CD14-positive monocyte (primary cell): ENCODE results near the gene LIN7B. TPM values are rescaled to one million over a fixed set of nuclear protein-coding genes. Genes with fewer than 3 reads are reported as not detected.
"Not testable (repeated sequence)": the region's sequence is repeated elsewhere in the genome, so short reads cannot be mapped to it uniquely, and the experiment has no call there.

Source experiments
- DNase-seq, 3 donors: peaks; one replicate each; pipeline ENCODE4 v3.0.0-alpha.2; 2011 to 2022
- H2AFZ ChIP-seq: 2 replicates; pipeline ENCODE4 v1.6.0; 2012; ENCODE audit warnings: mild to moderate bottlenecking, low read depth, low read length, inconsistent platforms; ENCODE audit not compliant: insufficient read depth, poor library complexity, severe bottlenecking
- H3K27ac ChIP-seq, 2 donors: 1 replicate in 1 of 2; 2 replicates in 1 of 2; pipeline ENCODE4 v1.5.1; 2012 to 2013; ENCODE audit warnings: low read length in 2 of 2, control low read depth in 1 of 2, inconsistent platforms in 1 of 2, low read depth in 1 of 2, mild to moderate bottlenecking in 1 of 2
- H3K27me3 ChIP-seq, 2 donors: one replicate each; pipeline versions ENCODE4 v1.6.0 to v1.6.1; 2011 to 2013; ENCODE audit warnings: low read length in 2 of 2; ENCODE audit not compliant: control insufficient read depth in 2 of 2, insufficient read depth in 2 of 2
- H3K36me3 ChIP-seq, 2 donors: replicated peaks in 1 of 2; 1 replicate in 1 of 2; 2 replicates in 1 of 2; pipeline versions ENCODE4 v1.5.1 to v1.6.1; 2012 to 2013; ENCODE audit warnings: low read length in 2 of 2, control low read depth in 1 of 2, inconsistent platforms in 1 of 2, mild to moderate bottlenecking in 1 of 2; ENCODE audit not compliant: insufficient read depth in 2 of 2, control insufficient read depth in 1 of 2
- H3K4me1 ChIP-seq, 2 donors: 1 replicate in 1 of 2; 2 replicates in 1 of 2; pipeline versions ENCODE4 v1.5.1 to v1.6.1; 2012 to 2013; ENCODE audit warnings: low read length in 2 of 2, control low read depth in 1 of 2, inconsistent platforms in 1 of 2, mild to moderate bottlenecking in 1 of 2, moderate library complexity in 1 of 2; ENCODE audit not compliant: insufficient read depth in 2 of 2, control insufficient read depth in 1 of 2
- H3K4me2 ChIP-seq: replicated peaks from 2 replicates; pipeline ENCODE3; 2012; ENCODE audit warnings: low read length, moderate library complexity, mild to moderate bottlenecking; ENCODE audit not compliant: poor library complexity, severe bottlenecking; ENCODE audit errors: extremely low read depth
- H3K4me3 ChIP-seq, 3 experiments: fragments of 200-600 bp in 1 of 3; sonication (generic) in 1 of 3; replicated peaks in 1 of 3; 1 replicate in 2 of 3; 2 replicates in 1 of 3; pipeline ENCODE4 v1.5.1; 2011 to 2013; ENCODE audit warnings: low read length in 3 of 3, mild to moderate bottlenecking in 3 of 3, control low read depth in 2 of 3, low read depth in 2 of 3, inconsistent platforms in 1 of 3, moderate library complexity in 1 of 3
- H3K79me2 ChIP-seq: 2 replicates; pipeline ENCODE4 v1.6.0; 2012; ENCODE audit warnings: mild to moderate bottlenecking, control low read depth, inconsistent platforms, low read length, moderate library complexity; ENCODE audit not compliant: insufficient read depth
- H3K9ac ChIP-seq: 2 replicates; pipeline ENCODE4 v1.6.0; 2017; ENCODE audit warnings: low read length, mild to moderate bottlenecking; ENCODE audit not compliant: insufficient read depth, poor library complexity, severe bottlenecking
- H3K9me3 ChIP-seq, 2 donors: replicated peaks in 1 of 2; 1 replicate in 1 of 2; 2 replicates in 1 of 2; pipeline versions ENCODE4 v1.5.1 to v1.6.1; 2012 to 2013; ENCODE audit warnings: low read length in 2 of 2, control low read depth in 1 of 2; ENCODE audit not compliant: control insufficient read depth in 1 of 2, insufficient read depth in 1 of 2
- H4K20me1 ChIP-seq: 2 replicates; pipeline ENCODE4 v1.6.0; 2012; ENCODE audit warnings: mild to moderate bottlenecking, low read length, control low read depth, moderate library complexity; ENCODE audit not compliant: insufficient read depth
- H3K27ac Mint-ChIP-seq, 7 donors: one replicate each; pipeline ENCODE4 v1.8.0; 2020; ENCODE audit warnings: mild to moderate bottlenecking in 7 of 7, mixed read lengths in 7 of 7, moderate library complexity in 6 of 7, inconsistent platforms in 2 of 7
- H3K27me3 Mint-ChIP-seq, 3 donors: one replicate each; pipeline ENCODE4 v1.8.0; 2021 to 2022; ENCODE audit warnings: low read depth in 3 of 3, mild to moderate bottlenecking in 3 of 3, mixed read lengths in 3 of 3, moderate library complexity in 3 of 3, inconsistent platforms in 1 of 3
- H3K36me3 Mint-ChIP-seq, 2 donors: one replicate each; pipeline ENCODE4 v1.8.0; 2020; ENCODE audit warnings: mixed read lengths in 2 of 2, inconsistent platforms in 1 of 2, mild to moderate bottlenecking in 1 of 2
- H3K4me1 Mint-ChIP-seq: one replicate; pipeline ENCODE4 v1.8.0; 2020; ENCODE audit warnings: mild to moderate bottlenecking, mixed read lengths
- H3K4me3 Mint-ChIP-seq, 2 donors: one replicate each; pipeline ENCODE4 v1.8.0; 2020; ENCODE audit warnings: mild to moderate bottlenecking in 2 of 2, mixed read lengths in 2 of 2, moderate library complexity in 1 of 2
- H3K9me3 Mint-ChIP-seq, 7 donors: one replicate each; pipeline ENCODE4 v1.8.0; 2020 to 2022; ENCODE audit warnings: mixed read lengths in 7 of 7, mild to moderate bottlenecking in 6 of 7, moderate library complexity in 6 of 7, inconsistent platforms in 2 of 7
- WGBS: methylation state at CpG from one replicate; pipeline ENCODE4 v1.1.5; 2013; ENCODE audit warnings: missing lambda C conversion rate; ENCODE audit not compliant: insufficient coverage; 5-methylcytosine and 5-hydroxymethylcytosine counted together
- intact Hi-C, 2 donors: fragments of 100-400 bp; cut with micrococcal nuclease; formaldehyde crosslinking; loops; one replicate each; pipeline versions ENCODE4 v1.15.0 to v1.15.1; 2023
- polyA plus RNA-seq, 3 donors: library from polyadenylated mRNA; depleted of rRNA in 1 of 3; unstranded in 2 of 3; stranded (reverse) in 1 of 3; fragments of 300-500 nt in 2 of 3; fragments of >200 nt in 1 of 3; fragmentation: Illumina TruSeq in 2 of 3; gene quantifications; 1 replicate in 2 of 3; 2 replicates in 1 of 3; pipeline ENCODE4 v1.2.3, GENCODE V29; 2012 to 2021
- TF ChIP-seq, protein P1 (sequence below): fragments of 200-600 bp; IDR thresholded peaks from one replicate; pipeline ENCODE4 v1.8.0; 2022; ENCODE audit warnings: antibody characterized with exemption, mild to moderate bottlenecking

The LIN7B gene
- polyA plus RNA-seq, 3 donors: 4.1 to 9.2 (median 4.2) TPM

DNA sequence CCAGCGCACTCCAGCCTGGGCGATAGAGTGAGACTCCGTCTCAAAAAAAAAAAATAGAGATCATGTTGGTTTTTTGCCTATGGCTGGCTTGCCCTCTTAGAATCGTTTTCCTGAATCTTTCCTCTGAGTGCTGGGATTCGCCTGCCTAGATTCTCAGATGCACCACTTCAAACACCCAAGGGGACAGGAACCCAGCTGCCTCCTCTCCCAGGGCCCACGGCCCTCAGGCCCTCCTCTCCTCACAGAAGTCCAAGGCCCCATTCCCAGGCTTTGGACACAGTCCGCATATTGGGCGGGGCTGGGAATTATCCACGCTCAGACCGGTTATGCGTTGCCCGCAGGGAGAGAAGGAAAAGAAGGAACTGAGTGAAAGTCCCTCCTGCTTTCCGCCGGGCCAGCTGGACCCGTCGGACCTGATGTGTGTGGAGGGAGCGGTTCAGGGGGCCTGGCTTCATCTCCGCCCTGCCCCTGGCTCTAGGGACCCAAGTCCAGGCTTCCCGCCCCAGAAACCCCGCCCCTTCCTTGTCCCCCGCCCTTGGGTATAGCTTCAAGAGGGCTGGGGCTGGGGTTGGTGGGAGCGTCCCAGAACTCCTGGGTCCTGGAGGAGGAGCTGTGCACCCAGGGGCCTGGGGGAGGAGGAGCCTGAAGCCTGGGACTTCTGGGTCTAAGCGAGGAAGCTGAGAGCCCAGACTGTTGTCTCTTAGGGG, 11.0 kb downstream of the LIN7B start:
- Histone ChIP-seq H3K9me3 (peaks cover 0 to 5% of the 10 kb centered on the region in 2 donors), H3K79me2 (no peaks in the 10 kb centered on the region), H3K27ac (no peak overlapping the region), H3K4me2 (no peak overlapping the region), H3K36me3 (no peaks in the 10 kb centered on the region), H4K20me1 (no peaks in the 10 kb centered on the region), H3K9ac (no peak overlapping the region), H3K4me1 (peaks cover 5 to 15% of the 10 kb centered on the region in 2 donors), H3K27me3 (peaks cover 9 to 19% of the 10 kb centered on the region in 2 donors), H2AFZ (no peak overlapping the region), H3K4me3 (no peak overlapping the region)
- H3K27ac Mint-ChIP-seq: peak overlapping the region in 1 of 7 donors; percentile 54
- peaks cover 18% of the 10 kb centered on the region for H3K4me1 Mint-ChIP-seq
- peaks cover 2% of the 10 kb centered on the region in 2 donors for H3K36me3 Mint-ChIP-seq
- WGBS: 78% methylated on average over 6 of the region's 23 CpGs
- H3K9me3 Mint-ChIP-seq: peaks cover 14 to 30% (median 16%) of the 10 kb centered on the region in 7 donors
- TF ChIP-seq, protein P1, sequence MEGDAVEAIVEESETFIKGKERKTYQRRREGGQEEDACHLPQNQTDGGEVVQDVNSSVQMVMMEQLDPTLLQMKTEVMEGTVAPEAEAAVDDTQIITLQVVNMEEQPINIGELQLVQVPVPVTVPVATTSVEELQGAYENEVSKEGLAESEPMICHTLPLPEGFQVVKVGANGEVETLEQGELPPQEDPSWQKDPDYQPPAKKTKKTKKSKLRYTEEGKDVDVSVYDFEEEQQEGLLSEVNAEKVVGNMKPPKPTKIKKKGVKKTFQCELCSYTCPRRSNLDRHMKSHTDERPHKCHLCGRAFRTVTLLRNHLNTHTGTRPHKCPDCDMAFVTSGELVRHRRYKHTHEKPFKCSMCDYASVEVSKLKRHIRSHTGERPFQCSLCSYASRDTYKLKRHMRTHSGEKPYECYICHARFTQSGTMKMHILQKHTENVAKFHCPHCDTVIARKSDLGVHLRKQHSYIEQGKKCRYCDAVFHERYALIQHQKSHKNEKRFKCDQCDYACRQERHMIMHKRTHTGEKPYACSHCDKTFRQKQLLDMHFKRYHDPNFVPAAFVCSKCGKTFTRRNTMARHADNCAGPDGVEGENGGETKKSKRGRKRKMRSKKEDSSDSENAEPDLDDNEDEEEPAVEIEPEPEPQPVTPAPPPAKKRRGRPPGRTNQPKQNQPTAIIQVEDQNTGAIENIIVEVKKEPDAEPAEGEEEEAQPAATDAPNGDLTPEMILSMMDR: no peak
- intact Hi-C loops: no loop called here
- H3K27me3 Mint-ChIP-seq: peaks cover 37 to 54% (median 50%) of the 10 kb centered on the region in 3 donors
- no peak overlapping the region for H3K4me3 Mint-ChIP-seq
- no peak for DNase-seq

- intact Hi-C loops: no loop called here
- WGBS: 100% methylated on average over 1 of the region's 4 CpGs
Measured at GRCh38 chr19:49126575-49126974, 12.4 kb downstream of the LIN7B start.

GRCh38 chr19:49127225-49127624, 13.1 kb downstream of the LIN7B start:
- Mint-ChIP-seq H3K4me1 (peaks cover 13% of the 10 kb centered on the region), H3K27me3 (peaks cover 19 to 35% (median 34%) of the 10 kb centered on the region in 3 donors), H3K9me3 (peaks cover 10 to 31% (median 16%) of the 10 kb centered on the region in 7 donors)
- H4K20me1 ChIP-seq, H3K36me3 ChIP-seq, H3K9ac ChIP-seq, H3K36me3 Mint-ChIP-seq, intact Hi-C loops, DNase-seq, H3K27ac Mint-ChIP-seq, H3K79me2 ChIP-seq, H3K4me3 ChIP-seq, H2AFZ ChIP-seq, H3K4me3 Mint-ChIP-seq, H3K27me3 ChIP-seq, H3K4me2 ChIP-seq, H3K27ac ChIP-seq: not testable (repeated sequence)
- 95% methylated on average over 4 of the region's 12 CpGs for WGBS
- H3K9me3 ChIP-seq: peaks cover 0 to 10% of the 10 kb centered on the region in 2 donors
- peaks cover 5 to 14% of the 10 kb centered on the region in 2 donors for H3K4me1 ChIP-seq

More at GRCh38 chr19:49126575-49126974, 12.4 kb downstream of the LIN7B start:
- Histone ChIP-seq H3K36me3 (no peaks in the 10 kb centered on the region), H3K27me3 (peaks cover 0 to 5% of the 10 kb centered on the region in 2 donors), H3K27ac (no peak overlapping the region), H2AFZ (no peak overlapping the region), H3K4me1 (peaks cover 5 to 14% of the 10 kb centered on the region in 2 donors), H4K20me1 (no peaks in the 10 kb centered on the region), H3K9ac (no peak overlapping the region), H3K4me2 (no peak overlapping the region), H3K9me3 (peaks cover 0 to 10% of the 10 kb centered on the region in 2 donors), H3K4me3 (no peak overlapping the region), H3K79me2 (no peaks in the 10 kb centered on the region)
- peaks cover 13% of the 10 kb centered on the region for H3K4me1 Mint-ChIP-seq
- TF ChIP-seq, protein P1: no peak
- H3K9me3 Mint-ChIP-seq: peaks cover 10 to 31% (median 16%) of the 10 kb centered on the region in 7 donors
- H3K27ac Mint-ChIP-seq: no peak overlapping the region
- peak overlapping the region in 1 of 2 donors; percentile 7 for H3K4me3 Mint-ChIP-seq
- DNase-seq: no peak
- H3K36me3 Mint-ChIP-seq: no peaks in the 10 kb centered on the region
- peaks cover 24 to 40% (median 40%) of the 10 kb centered on the region in 3 donors for H3K27me3 Mint-ChIP-seq
